ENCODE measurements around the gene LDLR. TPM values are rescaled to one million over a fixed set of nuclear protein-coding genes. Genes with fewer than 3 reads are reported as not detected.
A peak's percentile ranks its signal among the peaks of the same experiment; 100 is the strongest.
"Not testable (repeated sequence)": the region's sequence is repeated elsewhere in the genome, so short reads cannot be mapped to it uniquely, and the experiment has no call there.

The LDLR gene
- total RNA-seq, 2 experiments from 2014 or later: 117 to 123 TPM

- Mint-ChIP-seq H3K36me3 (ENCODE audit: low read depth) (peaks cover 8% of the 10 kb centered on the region), H3K27ac (no peak overlapping the region), H3K4me1 (ENCODE audit: low read depth) (no peaks in the 10 kb centered on the region), H3K9me3 (ENCODE audit: insufficient read depth) (no peaks in the 10 kb centered on the region), H3K27me3 (ENCODE audit: low read depth) (no peaks in the 10 kb centered on the region), H3K4me3 (no peak overlapping the region)
- POLR2A ChIA-PET: no interaction called here
- ATAC-seq: no peak
- no peak for DNase-seq
- CTCF ChIA-PET: no interaction called here
These were observed 30.8 kb upstream of the LDLR start for GRCh38 chr19:11058246-11059030.

- Mint-ChIP-seq H3K4me3 (no peak overlapping the region), H3K4me1 (ENCODE audit: low read depth) (no peaks in the 10 kb centered on the region), H3K27ac (no peak overlapping the region), H3K36me3 (ENCODE audit: low read depth) (peaks cover 11% of the 10 kb centered on the region), H3K27me3 (ENCODE audit: low read depth) (no peaks in the 10 kb centered on the region), H3K9me3 (ENCODE audit: insufficient read depth) (no peaks in the 10 kb centered on the region)
- DNase-seq (no peak), ATAC-seq (no peak)
- POLR2A ChIA-PET: interaction anchor here (0.6 kb wide), 1 partner anchor 206 kb away, joined by 3 read pairs; no protein-coding TSS in a partner anchor
- CTCF ChIA-PET: no interaction called here
These were observed 29.5 kb upstream of the LDLR start for GRCh38 chr19:11059511-11060358.

DNA sequence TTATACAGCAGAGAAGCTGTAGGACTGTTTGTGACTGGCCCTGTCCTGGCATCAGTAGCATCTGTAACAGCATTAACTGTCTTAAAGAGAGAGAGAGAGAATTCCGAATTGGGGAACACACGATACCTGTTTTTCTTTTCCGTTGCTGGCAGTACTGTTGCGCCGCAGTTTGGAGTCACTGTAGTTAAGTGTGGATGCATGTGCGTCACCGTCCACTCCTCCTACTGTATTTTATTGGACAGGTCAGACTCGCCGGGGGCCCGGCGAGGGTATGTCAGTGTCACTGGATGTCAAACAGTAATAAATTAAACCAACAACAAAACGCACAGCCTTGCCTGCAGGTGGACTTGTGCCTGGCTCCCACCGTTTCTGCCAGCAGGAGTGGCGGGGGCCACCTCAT lies 27.3 kb upstream of the LDLR start:
- Mint-ChIP-seq H3K27me3 (ENCODE audit: low read depth) (no peaks in the 10 kb centered on the region), H3K27ac (no peak overlapping the region)
- CTCF ChIA-PET: no interaction called here

GRCh38 chr19:11063434-11063833 lies 25.8 kb upstream of the LDLR start:
- H3K4me1 Mint-ChIP-seq (ENCODE audit: low read depth): no peaks in the 10 kb centered on the region
- ATAC-seq (no peak), DNase-seq (no peak)
- no peaks in the 10 kb centered on the region for H3K27me3 Mint-ChIP-seq (ENCODE audit: low read depth)
- no peak overlapping the region for H3K4me3 Mint-ChIP-seq
- peaks cover 28% of the 10 kb centered on the region for H3K36me3 Mint-ChIP-seq (ENCODE audit: low read depth)
- CTCF ChIA-PET: interaction anchor here (0.8 to 1.4 kb wide), 3 partner anchors 28 to 122 kb away, joined by 3 read pairs; no protein-coding TSS in a partner anchor
- POLR2A ChIA-PET: no interaction called here
- no peak overlapping the region for H3K27ac Mint-ChIP-seq
- H3K9me3 Mint-ChIP-seq (ENCODE audit: insufficient read depth): no peaks in the 10 kb centered on the region

More for the DNA sequence above, 27.3 kb upstream of the LDLR start:
- H3K9me3 Mint-ChIP-seq (ENCODE audit: insufficient read depth): no peaks in the 10 kb centered on the region
- H3K4me1 Mint-ChIP-seq (ENCODE audit: low read depth): no peaks in the 10 kb centered on the region
- no peak overlapping the region for H3K4me3 Mint-ChIP-seq
- POLR2A ChIA-PET: no interaction called here
- no peak for ATAC-seq
- H3K36me3 Mint-ChIP-seq (ENCODE audit: low read depth): peaks cover 21% of the 10 kb centered on the region
- DNase-seq: no peak

GRCh38 chr19:11064831-11065303 lies 24.4 kb upstream of the LDLR start:
- H3K36me3 Mint-ChIP-seq (ENCODE audit: low read depth): peaks cover 28% of the 10 kb centered on the region
- peaks cover 6% of the 10 kb centered on the region for H3K4me1 Mint-ChIP-seq (ENCODE audit: low read depth)
- H3K9me3 Mint-ChIP-seq (ENCODE audit: insufficient read depth): no peaks in the 10 kb centered on the region
- peak overlapping the region; percentile 53 for H3K27ac Mint-ChIP-seq
- ChIA-PET POLR2A (no interaction called here), CTCF (interaction anchor here (1.9 kb wide), 1 partner anchor 29 kb away, joined by 5 read pairs; no protein-coding TSS in a partner anchor)
- no peak for ATAC-seq
- H3K27me3 Mint-ChIP-seq (ENCODE audit: low read depth): no peaks in the 10 kb centered on the region
- no peak overlapping the region for H3K4me3 Mint-ChIP-seq
- no peak for DNase-seq

GRCh38 chr19:11066326-11066725 lies 22.9 kb upstream of the LDLR start:
- DNase-seq (no peak), ATAC-seq (no peak)
- Mint-ChIP-seq H3K4me3 (no peak overlapping the region), H3K9me3 (ENCODE audit: insufficient read depth) (no peaks in the 10 kb centered on the region), H3K27ac (no peak overlapping the region), H3K4me1 (ENCODE audit: low read depth) (peaks cover 6% of the 10 kb centered on the region), H3K27me3 (ENCODE audit: low read depth) (no peaks in the 10 kb centered on the region), H3K36me3 (ENCODE audit: low read depth) (peaks cover 23% of the 10 kb centered on the region)
- CTCF ChIA-PET: interaction anchor here (1.9 kb wide), 1 partner anchor 30 kb away, joined by 5 read pairs; no protein-coding TSS in a partner anchor
- POLR2A ChIA-PET: interaction anchor here (0.6 kb wide), 1 partner anchor 1502 kb away, joined by 4 read pairs; no protein-coding TSS in a partner anchor

DNA sequence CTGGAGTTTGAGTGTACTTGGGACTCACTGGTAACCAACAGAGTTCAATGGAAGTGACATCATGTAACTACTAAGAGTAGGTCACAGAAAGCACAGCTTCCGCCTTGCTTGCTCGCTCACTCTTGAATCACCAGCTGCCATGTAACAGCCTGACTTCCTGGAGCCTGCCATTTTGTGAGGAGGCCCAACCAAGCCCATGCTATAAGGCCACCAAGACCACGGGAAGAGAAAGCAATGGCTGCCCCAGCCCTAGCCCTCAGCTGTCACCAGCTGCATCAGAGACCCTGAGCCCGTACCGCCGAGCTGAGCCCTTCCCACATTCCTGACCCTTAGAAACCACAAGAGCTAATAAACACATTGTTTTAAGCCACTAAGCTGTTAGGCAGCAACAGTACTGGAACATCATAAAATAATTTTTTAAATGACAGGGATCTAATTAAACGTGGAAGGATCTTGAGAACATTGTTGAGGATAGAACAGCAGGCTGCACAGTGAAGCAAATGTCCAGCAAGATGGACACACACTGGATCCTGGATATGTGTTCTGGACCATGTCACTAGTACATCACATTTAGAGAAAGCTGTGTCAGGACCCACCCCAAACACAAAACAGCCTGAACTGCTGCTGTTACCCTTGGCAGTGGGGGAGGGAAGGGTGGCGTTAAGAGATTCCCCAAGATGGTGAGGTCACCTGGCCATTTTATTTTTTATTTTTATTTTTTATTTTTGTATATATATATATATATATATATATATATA lies 21.7 kb upstream of the LDLR start:
- DNase-seq: no peak
- Mint-ChIP-seq H3K27me3 (ENCODE audit: low read depth) (no peaks in the 10 kb centered on the region), H3K9me3 (ENCODE audit: insufficient read depth) (no peaks in the 10 kb centered on the region), H3K4me1 (ENCODE audit: low read depth) (peaks cover 6% of the 10 kb centered on the region), H3K27ac (no peak overlapping the region), H3K36me3 (ENCODE audit: low read depth) (peaks cover 20% of the 10 kb centered on the region), H3K4me3 (no peak overlapping the region)
- no peak for ATAC-seq
- ChIA-PET CTCF (no interaction called here), POLR2A (no interaction called here)

GRCh38 chr19:11069561-11069960 lies 19.7 kb upstream of the LDLR start:
- Mint-ChIP-seq H3K9me3 (ENCODE audit: insufficient read depth) (no peaks in the 10 kb centered on the region), H3K4me3 (no peak overlapping the region), H3K36me3 (ENCODE audit: low read depth) (peaks cover 18% of the 10 kb centered on the region), H3K27me3 (ENCODE audit: low read depth) (no peaks in the 10 kb centered on the region), H3K27ac (peak overlapping the region; percentile 20), H3K4me1 (ENCODE audit: low read depth) (peaks cover 9% of the 10 kb centered on the region)
- ChIA-PET CTCF (no interaction called here), POLR2A (interaction anchor here (0.6 kb wide), 1 partner anchor 20 kb away, joined by 3 read pairs; the partner anchor contains the start of gene LDLR)
- DNase-seq (no peak), ATAC-seq (no peak)

DNA sequence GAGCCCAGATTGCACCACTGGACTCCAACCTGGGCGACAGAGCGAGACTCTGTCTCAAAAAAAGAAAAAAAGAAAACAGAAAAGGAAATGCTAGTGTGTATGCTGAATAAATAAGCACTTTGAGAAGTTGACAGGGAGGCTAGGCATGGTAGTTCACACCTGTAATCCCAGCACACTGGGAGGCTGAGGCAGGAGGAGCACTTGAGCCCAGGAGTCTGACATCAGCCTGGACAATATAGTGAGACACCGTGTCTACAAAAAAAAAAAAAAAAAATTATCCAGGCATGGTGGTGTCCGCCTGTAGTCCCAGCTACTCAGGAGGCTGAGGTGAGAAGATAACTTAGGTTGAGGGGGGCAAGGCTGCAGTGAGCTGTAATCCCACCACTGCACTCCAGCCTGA lies 19.1 kb upstream of the LDLR start:
- Mint-ChIP-seq H3K36me3 (ENCODE audit: low read depth) (peaks cover 14% of the 10 kb centered on the region), H3K27ac (no peak overlapping the region), H3K4me3 (no peak overlapping the region), H3K9me3 (ENCODE audit: insufficient read depth) (no peaks in the 10 kb centered on the region), H3K27me3 (ENCODE audit: low read depth) (no peaks in the 10 kb centered on the region), H3K4me1 (ENCODE audit: low read depth) (peaks cover 10% of the 10 kb centered on the region)
- ChIA-PET CTCF (no interaction called here), POLR2A (interaction anchor here (0.6 kb wide), 1 partner anchor 19 kb away, joined by 3 read pairs; the partner anchor contains the start of gene LDLR)
- no peak for ATAC-seq
- DNase-seq: no peak

- Mint-ChIP-seq H3K9me3 (ENCODE audit: insufficient read depth) (no peaks in the 10 kb centered on the region), H3K4me3 (no peak overlapping the region), H3K27ac (no peak overlapping the region), H3K27me3 (ENCODE audit: low read depth) (no peaks in the 10 kb centered on the region), H3K4me1 (ENCODE audit: low read depth) (peaks cover 10% of the 10 kb centered on the region), H3K36me3 (ENCODE audit: low read depth) (no peaks in the 10 kb centered on the region)
- POLR2A ChIA-PET: no interaction called here
- CTCF ChIA-PET: no interaction called here
- no peak for ATAC-seq
- DNase-seq: no peak
These were observed 15.7 kb upstream of the LDLR start for GRCh38 chr19:11073568-11073967.

GRCh38 chr19:11076792-11077191 lies 12.5 kb upstream of the LDLR start:
- H3K27me3 Mint-ChIP-seq (ENCODE audit: low read depth); H3K27ac Mint-ChIP-seq; H3K9me3 Mint-ChIP-seq (ENCODE audit: insufficient read depth); ATAC-seq; H3K4me1 Mint-ChIP-seq (ENCODE audit: low read depth); H3K36me3 Mint-ChIP-seq (ENCODE audit: low read depth); CTCF ChIA-PET; H3K4me3 Mint-ChIP-seq; DNase-seq: not testable (repeated sequence)
- POLR2A ChIA-PET: interaction anchor here (1.1 kb wide), 1 partner anchor 13 kb away, joined by 4 read pairs; the partner anchor contains the start of gene LDLR

All from activated CD8-positive, alpha-beta T cell treated with anti-CD3 and anti-CD28 coated beads, Interleukin-2, amount 10 ng/mL, durations not matched to agents 7 days and 5 days (primary cell).